Spinal cord (tissue), 10 donors: Measurements from ENCODE around the gene VWA3B. TPM values are rescaled to one million over a fixed set of nuclear protein-coding genes. Genes with fewer than 3 reads are reported as not detected.

Experiments used
- DNase-seq, 6 donors: peaks; one replicate each; pipeline versions ENCODE4 v3.0.0 to v3.0.0-alpha.2; 2013 to 2015; ENCODE audit warnings: low spot score in 6 of 6, low read depth in 4 of 6
- H3K27ac ChIP-seq: one replicate; pipeline ENCODE4 v1.5.1; 2013; ENCODE audit warnings: low read depth, low read length, control low read depth
- H3K27me3 ChIP-seq: one replicate; pipeline ENCODE4 v1.6.1; 2013; ENCODE audit warnings: low read length; ENCODE audit not compliant: control insufficient read depth, insufficient read depth
- H3K36me3 ChIP-seq: one replicate; pipeline ENCODE4 v1.6.1; 2013; ENCODE audit warnings: low read length; ENCODE audit not compliant: control insufficient read depth, insufficient read depth
- H3K4me1 ChIP-seq: one replicate; pipeline ENCODE4 v1.6.1; 2013; ENCODE audit warnings: low read length; ENCODE audit not compliant: control insufficient read depth, insufficient read depth
- H3K4me3 ChIP-seq: one replicate; pipeline ENCODE4 v1.5.1; 2013; ENCODE audit warnings: low read depth, low read length, control low read depth
- H3K9me3 ChIP-seq: one replicate; pipeline ENCODE4 v1.6.1; 2013; ENCODE audit warnings: low read length; ENCODE audit not compliant: control insufficient read depth, insufficient read depth
- WGBS: methylation state at CpG from one replicate; pipeline ENCODE4 v1.1.5; 2013; ENCODE audit warnings: missing lambda C conversion rate; ENCODE audit not compliant: insufficient coverage; 5-methylcytosine and 5-hydroxymethylcytosine counted together
- polyA plus RNA-seq, 2 donors: library from polyadenylated mRNA; unstranded; fragments of 120-200 nt; gene quantifications; one replicate each; pipeline ENCODE4 v1.2.1, GENCODE V29; 2013; ENCODE audit not compliant: insufficient read length in 2 of 2
- total RNA-seq, 2 donors: library from RNA; depleted of rRNA in 1 of 2; stranded (reverse); fragments of 120-200 nt in 1 of 2; fragments of >200 nt in 1 of 2; gene quantifications; one replicate each; pipeline versions ENCODE4 v1.2.3 to v1.2.4, GENCODE V29; 2013 to 2014
- donor health status: healthy.

The VWA3B gene
- total and polyA plus RNA-seq, 4 donors: 1.5 to 5.9 (median 3.3) TPM

DNA sequence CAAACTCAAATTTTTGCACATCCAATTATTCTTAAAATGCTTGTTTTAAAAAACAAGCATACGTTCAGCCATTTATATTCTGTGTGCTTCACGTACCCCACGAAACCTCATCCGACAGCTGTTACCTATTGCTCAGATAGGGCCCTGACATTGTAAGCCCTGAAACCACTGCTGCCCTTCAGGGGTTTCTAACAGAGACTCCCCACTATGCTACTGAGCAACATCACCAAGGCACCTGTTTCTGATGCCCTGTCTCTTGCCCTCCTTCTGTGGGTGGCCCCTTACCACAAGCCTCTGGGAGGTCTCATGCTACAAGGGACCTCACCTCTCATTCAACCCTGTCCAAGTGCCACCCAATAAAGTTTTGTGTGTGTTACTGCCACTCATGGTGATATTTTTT lies 240.8 kb downstream of the VWA3B start:
- no peaks in the 10 kb centered on the region for H3K36me3 ChIP-seq
- H3K27ac ChIP-seq: no peak overlapping the region
- H3K27me3 ChIP-seq: no peaks in the 10 kb centered on the region
- no peaks in the 10 kb centered on the region for H3K4me1 ChIP-seq
- 95% methylated on average over 4 of the region's 4 CpGs for WGBS
- H3K9me3 ChIP-seq: peaks cover 2% of the 10 kb centered on the region
- no peak overlapping the region for H3K4me3 ChIP-seq
- DNase-seq: no peak

- H3K27ac ChIP-seq: no peak overlapping the region
- 89% methylated on average over 3 of the region's 4 CpGs for WGBS
- H3K4me3 ChIP-seq: no peak overlapping the region
- DNase-seq: no peak
- H3K36me3 ChIP-seq: no peaks in the 10 kb centered on the region
- H3K9me3 ChIP-seq: no peaks in the 10 kb centered on the region
- H3K27me3 ChIP-seq: no peaks in the 10 kb centered on the region
- H3K4me1 ChIP-seq: peaks cover 10% of the 10 kb centered on the region
Observed at GRCh38 chr2:98329549-98329948, 242.6 kb downstream of the VWA3B start.

- no peak overlapping the region for H3K4me3 ChIP-seq
- peaks cover 15% of the 10 kb centered on the region for H3K4me1 ChIP-seq
- no peaks in the 10 kb centered on the region for H3K36me3 ChIP-seq
- WGBS: 100% methylated on average over 1 of the region's 5 CpGs
- H3K27me3 ChIP-seq: no peaks in the 10 kb centered on the region
- no peaks in the 10 kb centered on the region for H3K9me3 ChIP-seq
- no peak overlapping the region for H3K27ac ChIP-seq
- DNase-seq: no peak
Observed at GRCh38 chr2:98332989-98333388, 246.0 kb downstream of the VWA3B start.

GRCh38 chr2:98333922-98334321 lies 247.0 kb downstream of the VWA3B start:
- DNase-seq: peak in 2 of 6 donors; percentile 42 to 49
- peaks cover 15% of the 10 kb centered on the region for H3K4me1 ChIP-seq
- H3K36me3 ChIP-seq: no peaks in the 10 kb centered on the region
- no peaks in the 10 kb centered on the region for H3K27me3 ChIP-seq
- no CpG with 5 or more reads among the region's 2 CpGs for WGBS
- no peak overlapping the region for H3K4me3 ChIP-seq
- H3K9me3 ChIP-seq: no peaks in the 10 kb centered on the region
- peak overlapping the region; percentile 30 for H3K27ac ChIP-seq

- Histone ChIP-seq H3K4me3 (no peak overlapping the region), H3K9me3 (no peaks in the 10 kb centered on the region), H3K27ac (peak overlapping the region; percentile 30), H3K27me3 (no peaks in the 10 kb centered on the region), H3K4me1 (peaks cover 15% of the 10 kb centered on the region), H3K36me3 (no peaks in the 10 kb centered on the region)
- peak in 5 of 6 donors; percentile 41 to 91 (median 62) for DNase-seq
- WGBS: 0% methylated on average over 1 of the region's 4 CpGs
Observed at GRCh38 chr2:98334439-98335078, 247.6 kb downstream of the VWA3B start.

DNA sequence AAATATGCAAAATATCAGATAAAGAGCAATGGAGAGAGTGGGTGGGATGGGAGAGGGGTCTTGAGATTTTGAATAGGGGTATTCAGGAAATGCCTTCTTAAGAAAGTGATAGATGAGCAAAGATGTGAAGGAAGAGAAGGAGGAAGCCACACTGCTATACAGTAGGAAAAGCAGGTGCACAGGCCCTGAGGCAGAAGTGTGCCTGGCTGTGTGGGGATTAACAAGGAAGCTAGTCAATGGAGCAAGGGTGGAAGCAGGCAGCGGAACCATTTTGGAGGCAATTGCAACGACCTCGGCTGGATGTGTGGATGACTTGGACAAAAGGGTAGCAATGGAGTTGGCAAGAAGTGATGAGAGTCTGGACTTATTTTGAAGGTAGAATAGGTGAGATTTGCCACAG lies 248.3 kb downstream of the VWA3B start:
- no peaks in the 10 kb centered on the region for H3K27me3 ChIP-seq
- no peaks in the 10 kb centered on the region for H3K9me3 ChIP-seq
- H3K27ac ChIP-seq: no peak overlapping the region
- H3K4me3 ChIP-seq: no peak overlapping the region
- 36% methylated on average over 3 of the region's 3 CpGs for WGBS
- DNase-seq: peak in 1 of 6 donors; percentile 50
- no peaks in the 10 kb centered on the region for H3K36me3 ChIP-seq
- peaks cover 15% of the 10 kb centered on the region for H3K4me1 ChIP-seq

DNA sequence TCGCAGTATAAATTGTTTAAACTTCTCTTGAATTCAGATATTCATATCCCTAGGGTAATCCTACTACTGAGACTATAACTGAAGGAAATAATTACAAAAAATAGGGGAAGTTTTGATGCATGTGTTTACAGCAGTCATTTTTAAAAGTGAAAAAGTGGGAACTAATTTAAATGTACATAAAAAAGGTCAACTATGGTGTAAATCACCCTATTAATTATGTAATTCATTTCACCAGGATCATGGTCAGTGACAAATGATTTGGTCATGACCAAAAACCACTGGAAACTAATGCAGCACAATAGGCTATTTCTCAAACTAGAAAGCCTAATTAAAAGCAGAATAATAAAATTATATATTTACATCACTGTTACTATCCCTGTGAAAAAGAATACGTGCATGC lies 254.3 kb downstream of the VWA3B start:
- peaks cover 20% of the 10 kb centered on the region for H3K27me3 ChIP-seq
- H3K4me3 ChIP-seq: no peak overlapping the region
- H3K27ac ChIP-seq: no peak overlapping the region
- peaks cover 2% of the 10 kb centered on the region for H3K4me1 ChIP-seq
- no peaks in the 10 kb centered on the region for H3K9me3 ChIP-seq
- no peak for DNase-seq
- WGBS: no CpG with 5 or more reads among the region's 2 CpGs
- no peaks in the 10 kb centered on the region for H3K36me3 ChIP-seq

DNA sequence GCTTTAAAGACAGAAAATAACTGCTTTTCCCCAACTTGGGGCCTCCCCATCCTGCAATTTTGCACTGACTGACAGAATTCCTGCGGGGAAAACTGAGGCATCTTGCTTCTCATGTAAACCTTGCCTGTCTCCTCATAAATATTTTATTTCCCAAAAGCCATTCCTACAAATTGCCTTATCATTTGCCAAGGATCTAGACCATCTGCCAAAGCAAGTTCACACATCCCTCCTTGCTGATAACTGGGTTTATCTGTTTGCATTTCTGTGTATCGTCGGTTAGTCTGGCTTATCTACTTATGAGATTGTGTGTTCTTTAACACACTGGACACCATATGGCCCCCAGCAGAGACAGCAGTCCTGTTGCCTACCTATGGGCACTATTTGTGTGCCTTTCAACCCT lies 256.3 kb downstream of the VWA3B start:
- H3K9me3 ChIP-seq: no peaks in the 10 kb centered on the region
- H3K27me3 ChIP-seq: peaks cover 37% of the 10 kb centered on the region
- WGBS: 56% methylated on average over 1 of the region's 3 CpGs
- DNase-seq: peak in 2 of 6 donors; percentile 55 to 74
- H3K27ac ChIP-seq: no peak overlapping the region
- no peaks in the 10 kb centered on the region for H3K36me3 ChIP-seq
- H3K4me3 ChIP-seq: no peak overlapping the region
- peaks cover 23% of the 10 kb centered on the region for H3K4me1 ChIP-seq

DNA sequence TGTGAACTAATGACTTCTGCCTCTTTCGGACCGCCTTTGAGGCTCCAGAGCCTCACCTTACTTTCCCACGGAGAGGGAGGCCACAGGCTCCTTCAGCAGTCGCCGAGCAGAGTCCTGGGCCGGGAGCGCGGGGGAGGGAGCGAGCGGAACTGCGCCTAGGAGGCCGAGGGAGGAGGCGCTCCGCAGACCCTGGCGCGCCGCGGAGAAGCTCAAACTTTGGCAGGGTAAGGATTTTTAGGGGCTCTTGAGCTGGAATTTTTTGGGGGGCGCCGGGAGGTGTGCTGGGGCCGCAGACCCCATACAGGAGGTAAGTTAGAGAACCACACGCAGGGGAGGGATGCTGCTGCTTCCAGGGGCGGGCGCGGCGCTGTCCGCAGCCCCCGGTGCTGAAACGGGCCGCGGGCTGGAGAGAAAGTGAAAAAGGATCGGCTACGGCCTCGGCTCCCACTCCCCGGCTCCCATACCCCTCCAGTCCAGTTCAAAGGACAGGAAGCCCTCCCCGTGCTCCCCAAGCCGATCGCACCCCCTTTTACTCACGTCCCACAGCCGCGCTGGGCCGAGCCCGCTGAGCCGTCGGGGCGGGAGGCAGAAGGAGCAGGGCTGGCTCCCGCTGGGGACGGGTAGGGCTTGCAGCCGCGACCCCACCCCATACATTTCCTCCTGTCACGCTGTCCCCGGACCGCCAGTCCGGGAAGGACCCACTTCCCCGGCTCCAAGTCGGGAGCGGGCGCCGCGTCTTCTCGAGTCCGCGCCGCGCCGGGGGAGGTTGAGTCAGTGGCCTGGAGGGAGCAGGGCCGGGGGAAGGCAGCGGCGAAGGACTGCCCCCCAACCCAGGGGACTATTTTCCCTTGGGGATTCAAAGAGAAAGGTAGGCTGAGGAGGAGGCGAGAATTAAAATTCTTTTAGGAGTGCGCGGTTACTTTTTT lies 259.6 kb downstream of the VWA3B start, which contains the start of gene CNGA3:
CNGA3 (plus strand) TSS at position 146 of the 926 bp plus-strand sequence. CDS start 23,520 bp downstream, outside the sequence.
- Histone ChIP-seq H3K27ac (no peak within 1 kb of the TSS), H3K9me3 (no peaks in the 10 kb centered on the region), H3K4me1 (peaks cover 27% of the 10 kb centered on the region), H3K27me3 (peaks cover 43% of the 10 kb centered on the region), H3K4me3 (peak within 1 kb of the TSS; percentile 37), H3K36me3 (no peaks in the 10 kb centered on the region)
- peak in 2 of 6 donors; percentile 42 to 72 for DNase-seq
- 2% methylated on average over 66 of the region's 72 CpGs for WGBS
